GM08714 (cell line): ENCODE measurements around the gene CCDC63.

Experiments used
- H3K4me3 ChIP-seq: fragments of 200-500 bp; sonication (Bioruptor generic); 2 replicates; pipeline ENCODE4 v1.5.1; 2014; ENCODE audit warnings: mild to moderate bottlenecking, low read length, inconsistent platforms
- ZNF274 ChIP-seq: IDR thresholded peaks from 2 replicates; pipeline ENCODE4 v1.6.1; 2012; ENCODE audit warnings: mild to moderate bottlenecking, low read depth, low read length

Gene CCDC63

GRCh38 chr12:110846615-110847566 lies at the start of gene CCDC63:
TSS of gene CCDC63 (plus strand) at chr12:110846987. CDS start at chr12:110852955, 5,968 bp downstream.
- H3K4me3 ChIP-seq: no peak within 1 kb of the TSS; the same call in 1 of the 2 replicates
- TF ChIP-seq ZNF274: no peak

GRCh38 chr12:110798461-110798860 lies 48.3 kb upstream of the CCDC63 start:
- TF ChIP-seq ZNF274: no peak
- no peak overlapping the region for H3K4me3 ChIP-seq

GRCh38 chr12:110802489-110802888 lies 44.3 kb upstream of the CCDC63 start:
- TF ChIP-seq ZNF274: no peak
- H3K4me3 ChIP-seq: no peak overlapping the region

- no peak overlapping the region for H3K4me3 ChIP-seq
- TF ChIP-seq ZNF274: no peak
Observed at GRCh38 chr12:110804406-110804805, 42.4 kb upstream of the CCDC63 start.

- no peak for TF ChIP-seq ZNF274
- H3K4me3 ChIP-seq: no peak overlapping the region
Observed at GRCh38 chr12:110807640-110808039, 39.1 kb upstream of the CCDC63 start.

GRCh38 chr12:110809149-110809548 lies 37.6 kb upstream of the CCDC63 start:
- TF ChIP-seq ZNF274: no peak
- H3K4me3 ChIP-seq: no peak overlapping the region

GRCh38 chr12:110811972-110812371 lies 34.8 kb upstream of the CCDC63 start:
- no peak for TF ChIP-seq ZNF274
- H3K4me3 ChIP-seq: no peak overlapping the region

- no peak overlapping the region for H3K4me3 ChIP-seq
- no peak for TF ChIP-seq ZNF274
Observed at GRCh38 chr12:110813285-110813684, 33.5 kb upstream of the CCDC63 start.

- TF ChIP-seq ZNF274: no peak
- no peak overlapping the region for H3K4me3 ChIP-seq
Observed at GRCh38 chr12:110813756-110814155, 33.0 kb upstream of the CCDC63 start.

GRCh38 chr12:110816248-110816647 lies 30.5 kb upstream of the CCDC63 start:
- no peak for TF ChIP-seq ZNF274
- H3K4me3 ChIP-seq: no peak overlapping the region

- no peak for TF ChIP-seq ZNF274
- no peak overlapping the region for H3K4me3 ChIP-seq
Observed at GRCh38 chr12:110816779-110817178, 30.0 kb upstream of the CCDC63 start.

GRCh38 chr12:110818511-110818910 lies 28.3 kb upstream of the CCDC63 start:
- no peak overlapping the region for H3K4me3 ChIP-seq
- TF ChIP-seq ZNF274: no peak

- no peak for TF ChIP-seq ZNF274
- no peak overlapping the region for H3K4me3 ChIP-seq
Observed at GRCh38 chr12:110819150-110819549, 27.6 kb upstream of the CCDC63 start.

GRCh38 chr12:110819646-110820045 lies 27.1 kb upstream of the CCDC63 start:
- no peak overlapping the region for H3K4me3 ChIP-seq
- TF ChIP-seq ZNF274: no peak

GRCh38 chr12:110821917-110822316 lies 24.9 kb upstream of the CCDC63 start:
- TF ChIP-seq ZNF274: no peak
- no peak overlapping the region for H3K4me3 ChIP-seq
